Dendritic cell treated with granulocyte-macrophage colony-stimulating factor and Interleukin-4, amounts not matched to agents 40 ng/mL and 50 ng/mL, for 4 days (primary cell): ENCODE results near the gene EYA2.

Source experiments
- H3K27ac Mint-ChIP-seq: one replicate; pipeline ENCODE4 v1.8.0; 2022; ENCODE audit warnings: mild to moderate bottlenecking, mixed read lengths
- H3K27me3 Mint-ChIP-seq: one replicate; pipeline ENCODE4 v1.8.0; 2022; ENCODE audit warnings: mild to moderate bottlenecking, mixed read lengths
- H3K36me3 Mint-ChIP-seq: one replicate; pipeline ENCODE4 v1.8.0; 2022; ENCODE audit warnings: low read depth, mixed read lengths
- H3K4me1 Mint-ChIP-seq: one replicate; pipeline ENCODE4 v1.8.0; 2022; ENCODE audit warnings: low read depth, mixed read lengths
- H3K4me3 Mint-ChIP-seq: one replicate; pipeline ENCODE4 v1.8.0; 2022; ENCODE audit warnings: mild to moderate bottlenecking, moderate library complexity, mixed read lengths
- H3K9me3 Mint-ChIP-seq: one replicate; pipeline ENCODE4 v1.8.0; 2022; ENCODE audit warnings: mixed read lengths
- intact Hi-C: fragments of 100-400 bp; cut with micrococcal nuclease; formaldehyde crosslinking; loops from one replicate; pipeline ENCODE4 v1.15.0; 2022

EYA2 gene

GRCh38 chr20:47054945-47055344 is 160.3 kb downstream of the EYA2 start:
- H3K4me3 Mint-ChIP-seq = no peak overlapping the region
- H3K4me1 Mint-ChIP-seq = no peaks in the 10 kb centered on the region
- no peaks in the 10 kb centered on the region for H3K36me3 Mint-ChIP-seq
- peaks cover 21% of the 10 kb centered on the region for H3K27me3 Mint-ChIP-seq
- no peaks in the 10 kb centered on the region for H3K9me3 Mint-ChIP-seq
- no peak overlapping the region for H3K27ac Mint-ChIP-seq
- intact Hi-C loops = no loop called here

GRCh38 chr20:47055699-47056369 is 161.2 kb downstream of the EYA2 start:
- Mint-ChIP-seq H3K27me3 (peaks cover 20% of the 10 kb centered on the region), H3K4me3 (no peak overlapping the region), H3K9me3 (no peaks in the 10 kb centered on the region), H3K4me1 (no peaks in the 10 kb centered on the region), H3K27ac (no peak overlapping the region), H3K36me3 (no peaks in the 10 kb centered on the region)
- intact Hi-C loops = no loop called here

DNA sequence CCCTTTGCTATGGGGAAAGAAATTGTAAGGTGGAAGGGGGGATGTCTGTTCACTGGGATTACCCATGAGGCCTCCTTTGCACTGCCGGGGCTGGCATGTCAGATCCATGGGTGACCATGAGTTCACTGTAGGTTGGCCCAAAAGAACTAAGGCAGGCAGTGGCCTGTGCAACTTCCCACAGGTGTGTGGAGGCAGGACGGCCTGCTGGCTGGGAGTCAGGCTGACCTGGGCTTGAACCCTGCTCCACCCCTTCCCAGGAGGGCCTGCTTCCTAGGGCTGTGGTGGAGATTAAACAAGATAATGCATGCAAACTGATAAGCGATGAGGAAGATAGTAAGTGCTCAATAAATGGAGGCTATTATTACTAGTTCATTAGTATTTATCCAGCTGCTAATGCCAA is 163.0 kb downstream of the EYA2 start:
- Mint-ChIP-seq H3K27ac (no peak overlapping the region), H3K9me3 (no peaks in the 10 kb centered on the region), H3K4me1 (no peaks in the 10 kb centered on the region), H3K27me3 (peaks cover 16% of the 10 kb centered on the region), H3K36me3 (no peaks in the 10 kb centered on the region), H3K4me3 (no peak overlapping the region)
- intact Hi-C loops = no loop called here

GRCh38 chr20:47058236-47058635 is 163.6 kb downstream of the EYA2 start:
- Mint-ChIP-seq H3K36me3 (no peaks in the 10 kb centered on the region), H3K27ac (no peak overlapping the region), H3K4me1 (no peaks in the 10 kb centered on the region), H3K9me3 (no peaks in the 10 kb centered on the region), H3K4me3 (no peak overlapping the region), H3K27me3 (peaks cover 18% of the 10 kb centered on the region)
- intact Hi-C loops = no loop called here

GRCh38 chr20:47059536-47059935 is 164.9 kb downstream of the EYA2 start:
- Mint-ChIP-seq H3K4me3 (no peak overlapping the region), H3K27ac (no peak overlapping the region), H3K27me3 (peaks cover 19% of the 10 kb centered on the region), H3K36me3 (no peaks in the 10 kb centered on the region), H3K4me1 (no peaks in the 10 kb centered on the region), H3K9me3 (no peaks in the 10 kb centered on the region)
- intact Hi-C loops = no loop called here

GRCh38 chr20:47061549-47061948 is 166.9 kb downstream of the EYA2 start:
- H3K36me3 Mint-ChIP-seq = no peaks in the 10 kb centered on the region
- no peaks in the 10 kb centered on the region for H3K4me1 Mint-ChIP-seq
- H3K27ac Mint-ChIP-seq = no peak overlapping the region
- peaks cover 11% of the 10 kb centered on the region for H3K27me3 Mint-ChIP-seq
- intact Hi-C loops = no loop called here
- no peak overlapping the region for H3K4me3 Mint-ChIP-seq
- H3K9me3 Mint-ChIP-seq = peaks cover 3% of the 10 kb centered on the region

DNA sequence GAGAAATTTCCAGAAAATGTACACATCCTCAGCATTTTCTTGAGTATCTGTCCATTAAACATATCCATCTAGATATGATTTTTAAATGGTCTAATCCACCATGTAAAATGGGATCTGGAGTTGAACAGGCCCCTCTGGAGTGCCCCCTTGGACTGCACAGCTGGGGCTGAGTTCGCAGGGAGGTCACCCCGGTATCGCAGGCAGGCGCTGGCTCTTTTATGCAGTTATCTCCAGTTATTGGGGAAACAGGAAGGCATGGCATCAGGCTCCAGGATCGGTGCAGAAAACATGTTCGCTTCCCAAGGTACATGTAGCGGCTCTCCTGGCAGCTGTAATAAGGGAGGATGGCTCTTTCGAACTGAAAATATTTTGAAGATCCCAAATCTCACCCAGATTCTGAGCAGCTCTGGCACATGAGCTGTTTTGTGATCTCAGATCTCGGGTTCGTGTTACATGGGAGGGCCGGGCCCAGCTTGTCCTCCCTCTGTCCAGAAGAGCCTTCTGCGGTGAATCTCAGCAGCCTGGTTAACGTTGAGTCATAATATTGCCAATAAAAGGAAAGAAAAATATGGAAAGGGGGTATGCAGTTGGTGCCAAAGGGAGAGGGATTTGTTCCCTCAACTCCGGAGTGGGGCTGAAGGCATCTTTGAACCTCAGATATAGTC is 167.7 kb downstream of the EYA2 start:
- Mint-ChIP-seq H3K4me3 (no peak overlapping the region), H3K27ac (no peak overlapping the region), H3K27me3 (peaks cover 11% of the 10 kb centered on the region), H3K4me1 (no peaks in the 10 kb centered on the region), H3K9me3 (peaks cover 11% of the 10 kb centered on the region), H3K36me3 (no peaks in the 10 kb centered on the region)
- intact Hi-C loops = no loop called here

GRCh38 chr20:47063407-47063806 is 168.8 kb downstream of the EYA2 start:
- intact Hi-C loops = no loop called here
- no peak overlapping the region for H3K27ac Mint-ChIP-seq
- no peak overlapping the region for H3K4me3 Mint-ChIP-seq
- no peaks in the 10 kb centered on the region for H3K36me3 Mint-ChIP-seq
- H3K9me3 Mint-ChIP-seq = peaks cover 21% of the 10 kb centered on the region
- H3K27me3 Mint-ChIP-seq = peaks cover 9% of the 10 kb centered on the region
- no peaks in the 10 kb centered on the region for H3K4me1 Mint-ChIP-seq

GRCh38 chr20:47063808-47064207 is 169.2 kb downstream of the EYA2 start:
- Mint-ChIP-seq H3K4me1 (no peaks in the 10 kb centered on the region), H3K36me3 (no peaks in the 10 kb centered on the region), H3K27ac (no peak overlapping the region), H3K9me3 (peaks cover 25% of the 10 kb centered on the region), H3K27me3 (peaks cover 9% of the 10 kb centered on the region), H3K4me3 (no peak overlapping the region)
- intact Hi-C loops = no loop called here

DNA sequence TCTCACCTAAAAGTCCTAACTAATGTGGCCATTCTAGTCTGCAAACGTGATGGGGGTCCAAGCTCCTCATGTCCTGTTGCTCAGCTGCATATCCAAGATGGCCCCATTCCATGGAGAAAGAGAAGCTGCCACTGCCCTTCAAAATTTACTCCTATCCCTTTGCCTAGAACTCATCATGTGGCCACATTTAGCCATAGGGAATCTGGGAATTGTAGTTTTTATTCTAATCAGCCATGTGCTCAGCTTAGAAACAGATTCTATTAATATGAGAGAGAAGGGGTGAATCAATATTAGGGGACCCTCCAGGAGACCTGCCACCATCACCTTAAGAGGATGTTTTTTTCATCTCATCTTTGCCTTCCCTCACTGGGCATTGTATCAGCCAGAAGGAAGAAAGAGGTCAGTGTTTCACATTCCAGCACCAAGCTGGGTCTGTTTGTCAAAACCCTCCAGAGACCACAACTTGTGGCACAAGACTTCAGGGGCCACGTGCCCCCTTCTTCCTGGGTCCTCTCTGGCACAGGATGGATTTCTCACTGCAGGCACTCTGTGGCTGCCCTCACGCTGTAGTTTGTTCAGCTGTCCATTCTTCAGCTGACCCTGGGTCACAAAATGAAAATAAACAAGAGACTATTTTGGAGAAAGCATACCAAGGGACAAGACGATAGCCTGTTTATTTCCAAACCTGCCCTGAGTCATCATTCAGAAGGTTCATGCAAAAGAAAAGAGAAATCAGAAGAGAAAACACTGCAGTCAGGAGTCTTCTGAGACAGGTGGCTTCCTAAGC is 172.0 kb downstream of the EYA2 start:
- Mint-ChIP-seq H3K9me3 (peaks cover 31% of the 10 kb centered on the region), H3K27ac (no peak overlapping the region), H3K36me3 (no peaks in the 10 kb centered on the region), H3K4me3 (no peak overlapping the region), H3K4me1 (no peaks in the 10 kb centered on the region), H3K27me3 (peaks cover 6% of the 10 kb centered on the region)
- intact Hi-C loops = no loop called here

GRCh38 chr20:47067776-47068175 is 173.1 kb downstream of the EYA2 start:
- intact Hi-C loops = no loop called here
- no peak overlapping the region for H3K4me3 Mint-ChIP-seq
- no peak overlapping the region for H3K27ac Mint-ChIP-seq
- H3K4me1 Mint-ChIP-seq = no peaks in the 10 kb centered on the region
- peaks cover 6% of the 10 kb centered on the region for H3K27me3 Mint-ChIP-seq
- H3K36me3 Mint-ChIP-seq = no peaks in the 10 kb centered on the region
- peaks cover 31% of the 10 kb centered on the region for H3K9me3 Mint-ChIP-seq

GRCh38 chr20:47070176-47070575 is 175.5 kb downstream of the EYA2 start:
- Mint-ChIP-seq H3K27me3 (peaks cover 8% of the 10 kb centered on the region), H3K4me1 (no peaks in the 10 kb centered on the region), H3K36me3 (no peaks in the 10 kb centered on the region), H3K4me3 (no peak overlapping the region), H3K27ac (no peak overlapping the region), H3K9me3 (peaks cover 41% of the 10 kb centered on the region)
- intact Hi-C loops = no loop called here

DNA sequence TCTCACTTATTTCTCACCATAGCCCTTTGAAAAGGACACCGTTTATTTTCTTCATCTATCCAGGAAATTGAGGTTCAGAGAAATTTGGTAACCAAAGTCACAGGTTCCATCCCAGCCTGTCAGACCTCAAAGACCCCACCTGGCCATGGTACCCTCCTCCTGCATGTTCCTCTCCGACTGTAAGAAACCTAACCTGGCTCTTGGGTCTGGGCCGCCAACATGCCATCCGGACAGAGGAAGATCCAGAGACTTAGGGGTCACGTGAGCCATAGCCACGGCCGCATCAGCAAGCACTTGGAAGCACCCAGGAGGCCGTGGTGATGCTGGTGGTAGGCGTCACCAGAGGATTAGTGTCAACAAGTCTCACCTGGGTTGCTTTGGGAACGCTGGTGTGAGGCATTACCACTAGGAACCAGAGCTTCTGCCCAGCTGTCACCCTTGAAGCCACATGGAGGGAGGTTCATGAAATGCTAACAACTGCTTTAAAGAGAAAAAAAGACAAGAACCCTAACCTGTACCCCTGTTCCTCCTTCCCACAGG is 177.1 kb downstream of the EYA2 start:
- peaks cover 49% of the 10 kb centered on the region for H3K9me3 Mint-ChIP-seq
- no peak overlapping the region for H3K27ac Mint-ChIP-seq
- no peak overlapping the region for H3K4me3 Mint-ChIP-seq
- H3K36me3 Mint-ChIP-seq = no peaks in the 10 kb centered on the region
- H3K27me3 Mint-ChIP-seq = peaks cover 6% of the 10 kb centered on the region
- H3K4me1 Mint-ChIP-seq = no peaks in the 10 kb centered on the region
- intact Hi-C loops = no loop called here

GRCh38 chr20:47073766-47074475 is 179.3 kb downstream of the EYA2 start:
- H3K4me1 Mint-ChIP-seq = no peaks in the 10 kb centered on the region
- H3K27me3 Mint-ChIP-seq = peaks cover 14% of the 10 kb centered on the region
- H3K27ac Mint-ChIP-seq = no peak overlapping the region
- peaks cover 33% of the 10 kb centered on the region for H3K9me3 Mint-ChIP-seq
- H3K36me3 Mint-ChIP-seq = no peaks in the 10 kb centered on the region
- intact Hi-C loops = no loop called here
- H3K4me3 Mint-ChIP-seq = no peak overlapping the region
